H9 (cell line): ENCODE measurements around the gene ANTXR2. TPM values are rescaled to one million over a fixed set of nuclear protein-coding genes. Genes with fewer than 3 reads are reported as not detected.

Experiments
- DNase-seq: peaks from one replicate; pipeline ENCODE4 v3.0.0-alpha.2; 2017
- H2AFZ ChIP-seq: one replicate; pipeline ENCODE4 v1.6.1; 2013; ENCODE audit warnings: mild to moderate bottlenecking, low read length, control low read depth, moderate library complexity
- H2AK5ac ChIP-seq: 2 replicates; pipeline ENCODE4 v1.6.1; 2013; ENCODE audit warnings: low read length, control low read depth, mixed read lengths; ENCODE audit not compliant: insufficient read length
- H2BK120ac ChIP-seq: one replicate; pipeline ENCODE4 v1.6.1; 2013; ENCODE audit warnings: low read depth, mild to moderate bottlenecking, low read length, control low read depth, inconsistent platforms; ENCODE audit not compliant: poor library complexity, severe bottlenecking
- H2BK12ac ChIP-seq: 2 replicates; pipeline ENCODE4 v1.6.1; 2013; ENCODE audit warnings: low read length, control low read depth, mixed read lengths, low read depth; ENCODE audit not compliant: insufficient read length
- H2BK15ac ChIP-seq: 2 replicates; pipeline ENCODE4 v1.6.1; 2013; ENCODE audit warnings: low read depth, low read length, control low read depth
- H2BK20ac ChIP-seq: one replicate; pipeline ENCODE4 v1.6.1; 2013; ENCODE audit warnings: low read depth, mild to moderate bottlenecking, low read length, control low read depth, inconsistent platforms; ENCODE audit not compliant: poor library complexity, severe bottlenecking
- H2BK5ac ChIP-seq: 2 replicates; pipeline ENCODE4 v1.6.1; 2013; ENCODE audit warnings: low read length, control low read depth, mixed read lengths; ENCODE audit not compliant: insufficient read length
- H3K14ac ChIP-seq: 2 replicates; pipeline ENCODE4 v1.6.1; 2013; ENCODE audit warnings: low read length, control low read depth; ENCODE audit not compliant: insufficient read depth
- H3K18ac ChIP-seq: 2 replicates; pipeline ENCODE4 v1.6.1; 2013; ENCODE audit warnings: low read depth, mild to moderate bottlenecking, mixed read lengths, low read length, control low read depth; ENCODE audit not compliant: insufficient read length
- H3K23ac ChIP-seq: 2 replicates; pipeline ENCODE4 v1.6.1; 2013; ENCODE audit warnings: low read length, control low read depth, mixed read lengths, low read depth; ENCODE audit not compliant: insufficient read length
- H3K23me2 ChIP-seq: 2 replicates; pipeline ENCODE4 v1.6.1; 2013; ENCODE audit warnings: low read depth, mild to moderate bottlenecking, mixed read lengths, low read length, control low read depth; ENCODE audit not compliant: insufficient read length, poor library complexity, severe bottlenecking
- H3K27ac ChIP-seq: 2 replicates; pipeline ENCODE4 v1.5.1; 2013; ENCODE audit warnings: low read length, control low read depth, mixed read lengths, low read depth; ENCODE audit not compliant: insufficient read length
- H3K27me3 ChIP-seq: 2 replicates; pipeline ENCODE4 v1.6.1; 2013; ENCODE audit warnings: low read length, control low read depth, inconsistent platforms; ENCODE audit not compliant: insufficient read depth
- H3K4ac ChIP-seq: 2 replicates; pipeline ENCODE4 v1.6.1; 2013; ENCODE audit warnings: low read depth, mild to moderate bottlenecking, control low read depth, inconsistent platforms, low read length, moderate library complexity
- H3K4me1 ChIP-seq: 2 replicates; pipeline ENCODE4 v1.6.1; 2013; ENCODE audit warnings: low read length, control low read depth, inconsistent platforms; ENCODE audit not compliant: insufficient read depth
- H3K4me2 ChIP-seq: 2 replicates; pipeline ENCODE4 v1.6.1; 2013; ENCODE audit warnings: low read length, control low read depth, mixed read lengths; ENCODE audit not compliant: insufficient read length, insufficient read depth
- H3K56ac ChIP-seq: 2 replicates; pipeline ENCODE4 v1.6.1; 2013; ENCODE audit warnings: low read depth, mild to moderate bottlenecking, mixed read lengths, low read length, control low read depth; ENCODE audit not compliant: insufficient read length
- H3K79me1 ChIP-seq: 2 replicates; pipeline ENCODE4 v1.6.1; 2013; ENCODE audit warnings: low read depth, mild to moderate bottlenecking, moderate library complexity, low read length, control low read depth, inconsistent platforms; ENCODE audit not compliant: insufficient read depth, poor library complexity, severe bottlenecking
- H3K79me2 ChIP-seq: 2 replicates; pipeline ENCODE4 v1.6.1; 2013; ENCODE audit warnings: low read length, control low read depth, inconsistent platforms; ENCODE audit not compliant: insufficient read depth
- H3K9ac ChIP-seq: 2 replicates; pipeline ENCODE4 v1.6.1; 2013; ENCODE audit warnings: low read length, control low read depth, mixed read lengths; ENCODE audit not compliant: insufficient read length; ENCODE audit errors: extremely low read depth
- H3K9me3 ChIP-seq: one replicate; pipeline ENCODE4 v1.6.1; 2013; ENCODE audit warnings: low read depth, low read length, inconsistent platforms; ENCODE audit not compliant: control insufficient read depth
- H3T11ph ChIP-seq: one replicate; pipeline ENCODE4 v1.6.1; 2013; ENCODE audit warnings: mild to moderate bottlenecking, low read length, control low read depth, inconsistent platforms
- H4K20me1 ChIP-seq: one replicate; pipeline ENCODE4 v1.6.1; 2013; ENCODE audit not compliant: control insufficient read depth, insufficient read length, insufficient read depth
- H4K5ac ChIP-seq: 2 replicates; pipeline ENCODE4 v1.6.1; 2013; ENCODE audit warnings: low read depth, mild to moderate bottlenecking, mixed read lengths, low read length, control low read depth; ENCODE audit not compliant: insufficient read length
- H4K8ac ChIP-seq: replicated peaks from 2 replicates; pipeline ENCODE4 v1.6.1; 2013; ENCODE audit warnings: low read length, control low read depth, mixed read lengths, low read depth; ENCODE audit not compliant: insufficient read length
- H4K91ac ChIP-seq: 2 replicates; pipeline ENCODE4 v1.6.1; 2013; ENCODE audit warnings: low read depth, mild to moderate bottlenecking, moderate library complexity, mixed read lengths, low read length, control low read depth; ENCODE audit not compliant: insufficient read length
- H3K27ac Mint-ChIP-seq, 3 experiments: 2 replicates in 2 of 3; 3 replicates in 1 of 3; pipeline ENCODE4 v1.8.0; 2020 to 2021; ENCODE audit warnings: mixed read lengths in 3 of 3, mild to moderate bottlenecking in 1 of 3, moderate library complexity in 1 of 3
- H3K27me3 Mint-ChIP-seq: 2 replicates; pipeline ENCODE4 v1.8.0; 2021; ENCODE audit warnings: low read depth, mild to moderate bottlenecking, moderate library complexity, mixed read lengths
- H3K36me3 Mint-ChIP-seq, 3 experiments: 2 replicates in 2 of 3; 3 replicates in 1 of 3; pipeline ENCODE4 v1.8.0; 2020 to 2021; ENCODE audit warnings: low read depth in 3 of 3, mixed read lengths in 3 of 3; ENCODE audit not compliant: insufficient read depth in 1 of 3
- H3K4me1 Mint-ChIP-seq, 2 experiments: 2 replicates each; pipeline ENCODE4 v1.8.0; 2020; ENCODE audit warnings: mixed read lengths in 2 of 2
- H3K4me3 Mint-ChIP-seq, 2 experiments: 2 replicates in 1 of 2; 3 replicates in 1 of 2; pipeline ENCODE4 v1.8.0; 2020 to 2021; ENCODE audit warnings: mild to moderate bottlenecking in 2 of 2, mixed read lengths in 2 of 2, moderate library complexity in 1 of 2
- H3K9me3 Mint-ChIP-seq, 2 experiments: 2 replicates in 1 of 2; 3 replicates in 1 of 2; pipeline ENCODE4 v1.8.0; 2020; ENCODE audit warnings: mild to moderate bottlenecking in 2 of 2, mixed read lengths in 2 of 2, moderate library complexity in 1 of 2
- CTCF ChIP-seq: fragments of 200-600 bp; sonication (generic); conservative IDR thresholded peaks from 3 replicates; pipeline ENCODE4 v1.8.0; 2021; ENCODE audit warnings: antibody characterized with exemption, mild to moderate bottlenecking
- WGBS: extraction: QIAGEN DNeasy Blood & Tissue Kit; methylation state at CpG from one replicate; pipeline ENCODE4 v1.1.7; 2013; ENCODE audit warnings: missing lambda C conversion rate, low lambda C conversion rate, mixed read lengths; ENCODE audit not compliant: insufficient read length; ENCODE audit errors: extremely low coverage; 5-methylcytosine and 5-hydroxymethylcytosine counted together
- total RNA-seq: library from RNA; stranded (reverse); gene quantifications from 2 replicates; pipeline ENCODE4 v1.2.1, GENCODE V29; 2021

Gene ANTXR2
- total RNA-seq, 1 experiment from 2014 or later: 4.7 TPM

- Histone ChIP-seq H2BK120ac (no peak overlapping the region), H2BK12ac (no peak overlapping the region), H4K5ac (no peak overlapping the region), H3K4ac (no peak overlapping the region), H3K14ac (no peak overlapping the region), H4K20me1 (no peaks in the 10 kb centered on the region), H3K27ac (no peak overlapping the region), H2BK20ac (no peak overlapping the region), H3K23ac (no peak overlapping the region), H3K4me2 (no peak overlapping the region), H3K9me3 (no peaks in the 10 kb centered on the region), H3T11ph (no peak overlapping the region), H3K4me1 (no peaks in the 10 kb centered on the region), H4K8ac (no peak overlapping the region), H3K79me2 (no peaks in the 10 kb centered on the region), H2BK5ac (no peak overlapping the region), H2AK5ac (no peak overlapping the region), H3K23me2 (no peaks in the 10 kb centered on the region), H3K56ac (no peak overlapping the region), H2BK15ac (no peak overlapping the region), H3K9ac (no peak overlapping the region), H3K18ac (no peak overlapping the region), H2AFZ (no peak overlapping the region), H3K79me1 (no peaks in the 10 kb centered on the region), H4K91ac (no peak overlapping the region), H3K27me3 (no peaks in the 10 kb centered on the region)
- Mint-ChIP-seq H3K27ac (no peak overlapping the region), H3K9me3 (no peaks in the 10 kb centered on the region), H3K4me1 (peaks cover 3 to 5% of the 10 kb centered on the region in 2 experiments; a peak in 3 of 4 replicates), H3K27me3 (peaks cover 7% of the 10 kb centered on the region), H3K36me3 (no peaks in the 10 kb centered on the region), H3K4me3 (no peak overlapping the region)
- TF ChIP-seq CTCF: no peak
- no CpG with 5 or more reads among the region's 5 CpGs for WGBS
- DNase-seq: no peak
Observed at GRCh38 chr4:79958466-79959264, 114.4 kb downstream of the ANTXR2 start.
